ENCODE data around the gene ANO7.

Gene ANO7

DNA sequence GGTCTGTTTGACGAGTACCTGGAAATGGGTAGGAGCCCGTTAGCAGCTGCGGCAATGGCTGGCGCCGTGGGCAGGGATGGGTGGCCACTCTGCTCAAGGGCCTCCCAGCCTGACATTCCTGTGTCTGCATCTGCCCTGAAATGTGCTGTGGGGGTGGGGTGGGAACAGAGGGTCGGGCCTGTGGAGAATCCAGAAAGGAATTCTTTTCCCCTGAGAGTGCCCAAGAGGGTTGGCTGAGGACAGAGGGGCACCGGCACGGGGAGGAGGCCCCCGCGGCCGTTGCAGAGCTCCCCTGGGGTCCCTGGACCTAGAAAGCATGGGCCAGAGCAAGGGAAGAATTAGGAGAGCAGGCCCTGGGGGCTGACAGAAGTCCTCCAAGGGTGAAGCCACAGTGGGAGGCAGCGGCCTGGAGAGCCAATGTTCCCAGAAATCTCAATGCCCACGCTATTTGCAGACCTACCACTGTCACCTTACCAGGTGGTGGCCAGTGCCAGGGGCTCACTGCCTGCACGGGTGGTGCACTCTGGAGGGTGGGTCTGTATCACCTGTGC is 27.8 kb downstream of the ANO7 start:
- Mint-ChIP-seq H3K36me3 (ENCODE audit: low read depth) (no peaks in the 10 kb centered on the region), H3K27ac (peak overlapping the region in 2 of 3 experiments; percentile 49 to 62)

GRCh38 chr2:241217320-241218031 is 29.0 kb downstream of the ANO7 start:
- Mint-ChIP-seq H3K27me3 (ENCODE audit: low read depth) (peaks cover 9% of the 10 kb centered on the region), H3K27ac (peak overlapping the region in 2 of 3 experiments; percentile 75 to 87), H3K4me1 (peaks cover 17% of the 10 kb centered on the region), H3K36me3 (ENCODE audit: low read depth) (peaks cover 3% of the 10 kb centered on the region), H3K9me3 (no peaks in the 10 kb centered on the region), H3K4me3 (peak overlapping the region; percentile 77 to 83 (median 81))
- TF ChIP-seq CTCF (IDR thresholded peaks at IDR 0.05; ENCODE audit: unreplicated experiment in 3 of 3) = no peak

More for the DNA sequence above, 27.8 kb downstream of the ANO7 start:
- no peaks in the 10 kb centered on the region for H3K9me3 Mint-ChIP-seq
- H3K4me1 Mint-ChIP-seq = peaks cover 15% of the 10 kb centered on the region
- H3K4me3 Mint-ChIP-seq = peak overlapping the region; percentile 62 to 80 (median 75)
- H3K27me3 Mint-ChIP-seq (ENCODE audit: low read depth) = peaks cover 14% of the 10 kb centered on the region
- no peak for TF ChIP-seq CTCF (IDR thresholded peaks at IDR 0.05; ENCODE audit: unreplicated experiment in 3 of 3)

DNA sequence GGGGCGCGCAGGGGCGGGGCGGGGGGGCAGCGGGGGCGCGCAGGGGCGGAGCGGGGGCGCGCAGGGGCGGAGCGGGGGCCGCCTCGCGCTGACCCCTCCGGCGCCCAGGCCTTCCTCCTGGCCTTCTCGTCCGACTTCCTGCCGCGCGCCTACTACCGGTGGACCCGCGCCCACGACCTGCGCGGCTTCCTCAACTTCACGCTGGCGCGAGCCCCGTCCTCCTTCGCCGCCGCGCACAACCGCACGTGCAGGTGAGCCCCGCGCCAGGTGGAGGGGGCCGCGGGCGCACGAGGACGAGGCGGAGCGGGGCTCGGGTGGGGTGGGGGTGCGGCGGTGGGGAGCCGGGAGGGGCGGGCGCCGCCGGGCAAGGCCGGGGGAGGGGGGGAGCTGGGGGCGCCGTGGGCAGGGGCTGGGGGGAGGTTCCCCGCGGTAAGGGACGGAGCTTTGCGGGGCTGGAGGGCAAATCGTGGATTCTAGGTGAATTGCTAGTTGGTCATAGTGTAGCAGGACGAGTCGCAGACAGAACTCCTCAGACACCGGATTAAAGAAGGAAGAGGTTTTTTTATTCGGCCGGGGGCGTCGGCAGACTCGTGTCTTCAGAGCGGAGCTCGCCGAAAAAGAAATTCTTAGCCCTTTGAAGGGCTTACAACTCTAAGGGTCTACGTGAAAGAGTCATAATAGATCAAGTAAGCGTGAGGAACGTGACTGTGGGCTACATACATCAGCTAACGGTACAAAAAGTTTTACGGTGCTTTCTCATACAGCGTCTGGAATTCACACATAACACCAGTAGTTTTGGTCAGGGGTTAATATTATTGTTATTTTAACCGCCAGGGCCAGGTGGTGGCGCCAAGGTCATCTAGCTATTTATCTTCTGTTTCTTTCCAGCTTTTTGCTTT is 29.9 kb downstream of the ANO7 start:
- peaks cover 9% of the 10 kb centered on the region for H3K27me3 Mint-ChIP-seq (ENCODE audit: low read depth)
- peaks cover 3% of the 10 kb centered on the region for H3K36me3 Mint-ChIP-seq (ENCODE audit: low read depth)
- H3K4me3 Mint-ChIP-seq = peak overlapping the region; percentile 84 to 90 (median 88)
- peak overlapping the region; percentile 27 to 86 (median 72) for H3K27ac Mint-ChIP-seq
- TF ChIP-seq CTCF (IDR thresholded peaks at IDR 0.05; ENCODE audit: unreplicated experiment in 3 of 3) = peak; percentile 8 to 19 (median 10)
- no peaks in the 10 kb centered on the region for H3K9me3 Mint-ChIP-seq
- peaks cover 22% of the 10 kb centered on the region for H3K4me1 Mint-ChIP-seq

DNA sequence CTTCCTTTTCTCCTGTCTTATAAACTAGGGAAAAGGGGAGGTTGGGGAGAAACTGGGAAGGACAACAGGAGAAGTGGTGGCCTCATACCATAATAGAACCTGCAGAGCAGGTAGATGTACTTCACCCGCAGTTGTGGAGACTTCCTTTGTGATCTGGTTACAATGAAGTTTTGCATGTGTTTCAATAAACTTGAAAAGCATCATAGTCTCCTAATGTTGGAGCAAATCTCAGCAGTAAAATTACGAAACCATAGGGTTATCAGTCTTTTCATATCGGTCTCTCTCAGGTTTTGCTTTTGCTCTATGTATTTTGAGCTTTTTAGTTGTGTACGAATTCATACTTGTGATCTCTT is 30.5 kb downstream of the ANO7 start:
- Mint-ChIP-seq H3K27me3 (ENCODE audit: low read depth) (peaks cover 6% of the 10 kb centered on the region), H3K36me3 (ENCODE audit: low read depth) (peaks cover 3% of the 10 kb centered on the region), H3K4me3 (peak overlapping the region; percentile 84 to 90 (median 88)), H3K9me3 (no peaks in the 10 kb centered on the region), H3K4me1 (peaks cover 23% of the 10 kb centered on the region), H3K27ac (peak overlapping the region; percentile 27 to 86 (median 72))
- no peak for TF ChIP-seq CTCF (IDR thresholded peaks at IDR 0.05; ENCODE audit: unreplicated experiment in 3 of 3)

DNA sequence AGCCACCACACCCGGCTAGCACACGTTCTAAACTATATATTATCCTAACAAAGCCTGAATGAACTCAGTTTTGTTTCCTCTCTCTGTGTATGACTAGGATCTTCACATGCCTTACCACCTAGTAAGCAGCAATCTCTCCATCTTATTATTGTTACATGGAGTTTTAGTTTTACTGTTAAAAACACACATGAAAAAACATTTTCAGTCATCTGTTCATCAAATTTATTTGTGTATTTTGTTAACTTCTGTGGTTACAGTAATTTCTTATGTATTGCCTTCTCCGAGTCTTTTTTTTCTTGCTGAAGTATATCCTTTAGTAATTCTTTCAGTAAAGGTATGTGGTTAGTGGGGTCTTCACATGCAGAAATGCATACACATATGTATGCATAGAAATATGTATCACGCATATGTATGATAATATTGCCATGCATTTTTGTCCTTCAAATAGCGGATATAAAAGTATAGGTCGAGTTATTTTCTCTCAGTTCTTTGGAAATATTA is 31.4 kb downstream of the ANO7 start:
- Mint-ChIP-seq H3K27me3 (ENCODE audit: low read depth) (peaks cover 6% of the 10 kb centered on the region), H3K27ac (no peak overlapping the region), H3K9me3 (no peaks in the 10 kb centered on the region), H3K4me1 (peaks cover 32% of the 10 kb centered on the region), H3K36me3 (ENCODE audit: low read depth) (peaks cover 6% of the 10 kb centered on the region), H3K4me3 (peak overlapping the region; percentile 64 to 90 (median 84))
- no peak for TF ChIP-seq CTCF (IDR thresholded peaks at IDR 0.05; ENCODE audit: unreplicated experiment in 3 of 3)

Data from nephron (organoid).